Measurements from ENCODE around the gene FOXD2. TPM values are rescaled to one million over a fixed set of nuclear protein-coding genes. Genes with fewer than 3 reads are reported as not detected.
"Not testable (repeated sequence)": the region's sequence is repeated elsewhere in the genome, so short reads cannot be mapped to it uniquely, and the experiment has no call there.

The FOXD2 gene
- total RNA-seq, 1 experiment from 2014 or later, result 0.07 TPM

DNA sequence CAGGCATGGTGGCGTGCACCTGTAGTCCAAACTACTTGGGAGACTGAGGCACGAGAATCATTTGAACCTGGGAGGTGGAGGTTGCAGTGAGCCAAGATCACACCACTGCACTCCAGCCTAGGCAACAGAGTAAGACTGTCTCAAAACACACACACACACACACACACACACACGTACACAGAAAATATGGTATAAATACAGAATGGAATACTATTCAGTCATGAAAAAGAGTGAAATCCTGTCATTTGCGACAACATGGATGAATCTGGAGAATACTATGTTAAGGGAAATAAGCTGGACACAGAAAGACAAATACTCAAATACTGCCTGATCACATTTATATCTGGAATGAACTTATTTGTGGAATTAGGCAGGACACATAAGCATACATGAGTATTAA lies 18.4 kb downstream of the FOXD2 start:
- Histone ChIP-seq H3K4me1 (ENCODE audit: low read length) (no peaks in the 10 kb centered on the region), H3K9ac (ENCODE audit: low read length) (no peak overlapping the region), H3K9me2 (replicated peaks; ENCODE audit: insufficient read depth, low read length) (no peaks in the 10 kb centered on the region), H4K20me1 (ENCODE audit: insufficient read depth, low read depth, low read length) (no peaks in the 10 kb centered on the region), H3K4me3 (ENCODE audit: low read length) (no peak overlapping the region), H2AFZ (ENCODE audit: low read length) (no peak overlapping the region), H3K79me2 (ENCODE audit: low read length) (no peaks in the 10 kb centered on the region), H3K4me2 (ENCODE audit: low read depth, low read length, poor library complexity, severe bottlenecking) (no peak overlapping the region), H3K9me3 (ENCODE audit: low read length) (no peaks in the 10 kb centered on the region), H3K36me3 (ENCODE audit: insufficient read depth, low read length) (no peaks in the 10 kb centered on the region), H3K27me3 (ENCODE audit: low read length) (no peaks in the 10 kb centered on the region), H3K27ac (ENCODE audit: low read length) (no peak overlapping the region)
- DNase-seq, result no peak

DNA sequence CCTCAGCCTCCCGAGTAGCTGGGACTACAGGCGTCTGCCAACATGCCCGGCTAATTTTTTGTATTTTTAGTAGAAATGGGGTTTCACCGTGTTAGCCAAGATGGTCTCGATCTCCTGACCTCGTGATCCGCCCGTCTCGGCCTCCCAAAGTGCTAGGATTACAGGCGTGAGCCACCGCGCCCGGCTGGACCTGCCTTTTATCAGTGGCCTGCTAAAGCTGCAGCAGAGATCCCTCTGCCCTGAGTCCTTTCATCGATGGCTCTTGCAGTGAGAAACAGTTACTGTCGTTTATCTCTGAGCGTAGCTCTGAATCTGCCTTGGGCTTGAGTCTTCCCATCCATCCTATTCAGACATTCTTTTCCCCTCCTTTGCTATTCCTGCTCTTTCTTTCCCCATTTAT lies 19.7 kb downstream of the FOXD2 start:
- not testable (repeated sequence) for DNase-seq; H3K9ac ChIP-seq (ENCODE audit: low read length); H4K20me1 ChIP-seq (ENCODE audit: insufficient read depth, low read depth, low read length); H3K4me2 ChIP-seq (ENCODE audit: low read depth, low read length, poor library complexity, severe bottlenecking); H3K4me3 ChIP-seq (ENCODE audit: low read length); H3K36me3 ChIP-seq (ENCODE audit: insufficient read depth, low read length); H3K27ac ChIP-seq (ENCODE audit: low read length); H2AFZ ChIP-seq (ENCODE audit: low read length); H3K79me2 ChIP-seq (ENCODE audit: low read length); H3K27me3 ChIP-seq (ENCODE audit: low read length); H3K9me2 ChIP-seq (replicated peaks; ENCODE audit: insufficient read depth, low read length); H3K9me3 ChIP-seq (ENCODE audit: low read length); H3K4me1 ChIP-seq (ENCODE audit: low read length)

DNA sequence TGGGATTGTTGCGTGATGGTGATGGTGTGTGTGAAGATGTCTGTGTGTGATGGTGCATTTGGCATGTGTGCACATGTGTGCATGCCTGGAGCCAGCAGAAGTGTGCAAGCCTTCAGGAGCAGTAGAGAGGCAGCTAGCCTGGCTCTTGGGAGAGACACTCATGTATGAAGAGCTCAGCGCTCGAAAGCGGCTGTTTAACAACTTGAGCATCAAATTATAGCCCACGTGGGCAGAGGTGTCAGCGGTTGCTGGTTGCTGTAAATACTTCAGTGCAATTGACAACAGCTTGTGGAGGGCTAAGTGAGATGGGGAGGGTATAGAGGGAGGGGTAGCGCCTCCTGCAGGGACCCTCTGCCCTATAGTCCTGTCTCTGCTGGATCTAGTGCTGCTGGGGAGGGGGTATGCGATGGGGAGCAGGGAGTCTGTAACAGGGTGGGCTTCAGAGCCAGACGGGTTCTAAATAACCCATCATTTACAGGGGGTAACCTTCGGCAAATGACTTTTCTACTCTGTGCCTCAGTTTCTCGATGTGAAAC lies 21.5 kb downstream of the FOXD2 start:
- H3K27me3 ChIP-seq (ENCODE audit: low read length), result no peaks in the 10 kb centered on the region
- H2AFZ ChIP-seq (ENCODE audit: low read length), result no peak overlapping the region
- H3K4me3 ChIP-seq (ENCODE audit: low read length), result no peak overlapping the region
- H3K27ac ChIP-seq (ENCODE audit: low read length), result no peak overlapping the region
- H3K9me2 ChIP-seq (replicated peaks; ENCODE audit: insufficient read depth, low read length), result no peaks in the 10 kb centered on the region
- H3K79me2 ChIP-seq (ENCODE audit: low read length), result no peaks in the 10 kb centered on the region
- no peak overlapping the region for H3K4me2 ChIP-seq (ENCODE audit: low read depth, low read length, poor library complexity, severe bottlenecking)
- no peaks in the 10 kb centered on the region for H4K20me1 ChIP-seq (ENCODE audit: insufficient read depth, low read depth, low read length)
- H3K9me3 ChIP-seq (ENCODE audit: low read length), result no peaks in the 10 kb centered on the region
- no peak overlapping the region for H3K9ac ChIP-seq (ENCODE audit: low read length)
- DNase-seq, result no peak
- H3K4me1 ChIP-seq (ENCODE audit: low read length), result no peaks in the 10 kb centered on the region
- no peaks in the 10 kb centered on the region for H3K36me3 ChIP-seq (ENCODE audit: insufficient read depth, low read length)

DNA sequence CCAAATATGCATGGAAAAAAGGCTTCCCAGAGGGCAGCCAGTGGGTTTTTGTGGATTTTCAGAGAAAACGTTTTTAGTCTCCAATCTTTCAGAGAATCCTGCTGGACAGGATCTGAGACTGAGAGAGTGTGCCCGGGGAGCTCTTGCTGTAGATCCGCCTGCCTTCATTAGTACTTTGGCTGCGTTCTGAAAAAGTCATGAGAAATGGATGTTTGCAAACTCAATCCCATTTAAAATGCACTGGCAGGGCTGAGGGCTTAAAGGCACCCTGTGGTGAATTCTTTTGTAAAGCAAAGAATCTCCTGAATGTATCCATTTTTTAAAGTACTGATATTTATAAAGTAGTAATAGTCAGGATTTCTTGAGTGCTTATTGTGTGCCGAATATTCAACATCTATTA lies 22.2 kb downstream of the FOXD2 start:
- Histone ChIP-seq H2AFZ (ENCODE audit: low read length) (no peak overlapping the region), H3K9ac (ENCODE audit: low read length) (no peak overlapping the region), H3K79me2 (ENCODE audit: low read length) (no peaks in the 10 kb centered on the region), H3K27me3 (ENCODE audit: low read length) (no peaks in the 10 kb centered on the region), H3K4me1 (ENCODE audit: low read length) (no peaks in the 10 kb centered on the region), H3K36me3 (ENCODE audit: insufficient read depth, low read length) (no peaks in the 10 kb centered on the region), H3K4me3 (ENCODE audit: low read length) (no peak overlapping the region), H3K9me2 (replicated peaks; ENCODE audit: insufficient read depth, low read length) (no peaks in the 10 kb centered on the region), H4K20me1 (ENCODE audit: insufficient read depth, low read depth, low read length) (no peaks in the 10 kb centered on the region), H3K4me2 (ENCODE audit: low read depth, low read length, poor library complexity, severe bottlenecking) (no peak overlapping the region), H3K27ac (ENCODE audit: low read length) (no peak overlapping the region), H3K9me3 (ENCODE audit: low read length) (no peaks in the 10 kb centered on the region)
- no peak for DNase-seq

DNA sequence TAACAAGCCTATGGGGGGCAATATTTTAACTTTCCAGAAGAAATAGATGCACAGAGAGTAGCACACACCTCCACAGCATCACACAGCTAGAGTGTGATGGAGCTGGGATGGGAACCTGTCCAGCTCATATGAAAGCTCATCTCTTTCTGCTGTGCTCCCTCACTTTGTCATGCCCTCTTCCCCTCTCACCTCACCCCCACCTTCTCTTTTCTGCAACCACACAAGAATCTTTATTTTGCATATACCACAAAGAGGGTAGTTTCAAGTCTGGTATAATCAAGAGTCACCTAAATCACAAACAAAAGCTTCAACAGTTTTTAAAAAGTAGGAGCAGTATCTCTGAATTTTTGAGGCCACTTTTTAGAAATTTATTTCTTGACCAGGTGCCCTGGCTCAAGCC lies 22.6 kb downstream of the FOXD2 start:
- H3K9me2 ChIP-seq (replicated peaks; ENCODE audit: insufficient read depth, low read length), result no peaks in the 10 kb centered on the region
- H3K36me3 ChIP-seq (ENCODE audit: insufficient read depth, low read length), result no peaks in the 10 kb centered on the region

DNA sequence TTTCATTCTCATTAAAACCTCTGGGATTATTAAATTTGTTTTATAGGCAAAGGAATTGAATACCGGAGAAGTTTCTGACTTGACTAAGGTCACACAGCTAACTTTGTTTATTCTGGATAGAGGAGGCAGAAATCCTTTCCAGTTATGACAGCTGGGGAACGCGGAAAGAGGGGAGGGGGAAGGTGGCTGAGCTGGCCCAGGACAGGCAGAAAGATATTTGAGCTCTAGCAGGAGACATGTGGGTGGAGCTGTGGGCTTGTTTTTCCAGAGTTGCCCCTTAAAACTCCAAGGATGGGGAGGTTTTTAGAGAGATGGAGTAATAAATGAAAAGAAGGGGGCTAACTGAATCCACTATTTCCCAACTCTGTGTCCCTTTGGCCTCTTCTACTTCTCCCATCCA lies 27.8 kb downstream of the FOXD2 start:
- no peaks in the 10 kb centered on the region for H3K4me1 ChIP-seq (ENCODE audit: low read length)
- no peak overlapping the region for H3K4me2 ChIP-seq (ENCODE audit: low read depth, low read length, poor library complexity, severe bottlenecking)
- H3K4me3 ChIP-seq (ENCODE audit: low read length), result no peak overlapping the region
- DNase-seq, result no peak
- H3K9me2 ChIP-seq (replicated peaks; ENCODE audit: insufficient read depth, low read length), result no peaks in the 10 kb centered on the region
- H4K20me1 ChIP-seq (ENCODE audit: insufficient read depth, low read depth, low read length), result no peaks in the 10 kb centered on the region
- H3K79me2 ChIP-seq (ENCODE audit: low read length), result no peaks in the 10 kb centered on the region
- H3K36me3 ChIP-seq (ENCODE audit: insufficient read depth, low read length), result no peaks in the 10 kb centered on the region
- no peak overlapping the region for H3K27ac ChIP-seq (ENCODE audit: low read length)
- H2AFZ ChIP-seq (ENCODE audit: low read length), result no peak overlapping the region
- no peaks in the 10 kb centered on the region for H3K27me3 ChIP-seq (ENCODE audit: low read length)
- H3K9me3 ChIP-seq (ENCODE audit: low read length), result no peaks in the 10 kb centered on the region
- H3K9ac ChIP-seq (ENCODE audit: low read length), result no peak overlapping the region

More for the DNA sequence above, 22.6 kb downstream of the FOXD2 start:
- Histone ChIP-seq H3K9me3 (ENCODE audit: low read length) (no peaks in the 10 kb centered on the region), H3K4me2 (ENCODE audit: low read depth, low read length, poor library complexity, severe bottlenecking) (no peak overlapping the region), H3K27me3 (ENCODE audit: low read length) (no peaks in the 10 kb centered on the region), H3K27ac (ENCODE audit: low read length) (no peak overlapping the region), H4K20me1 (ENCODE audit: insufficient read depth, low read depth, low read length) (no peaks in the 10 kb centered on the region), H3K4me3 (ENCODE audit: low read length) (no peak overlapping the region), H3K9ac (ENCODE audit: low read length) (no peak overlapping the region), H3K4me1 (ENCODE audit: low read length) (no peaks in the 10 kb centered on the region), H2AFZ (ENCODE audit: low read length) (no peak overlapping the region), H3K79me2 (ENCODE audit: low read length) (no peaks in the 10 kb centered on the region)
- no peak for DNase-seq

DNA sequence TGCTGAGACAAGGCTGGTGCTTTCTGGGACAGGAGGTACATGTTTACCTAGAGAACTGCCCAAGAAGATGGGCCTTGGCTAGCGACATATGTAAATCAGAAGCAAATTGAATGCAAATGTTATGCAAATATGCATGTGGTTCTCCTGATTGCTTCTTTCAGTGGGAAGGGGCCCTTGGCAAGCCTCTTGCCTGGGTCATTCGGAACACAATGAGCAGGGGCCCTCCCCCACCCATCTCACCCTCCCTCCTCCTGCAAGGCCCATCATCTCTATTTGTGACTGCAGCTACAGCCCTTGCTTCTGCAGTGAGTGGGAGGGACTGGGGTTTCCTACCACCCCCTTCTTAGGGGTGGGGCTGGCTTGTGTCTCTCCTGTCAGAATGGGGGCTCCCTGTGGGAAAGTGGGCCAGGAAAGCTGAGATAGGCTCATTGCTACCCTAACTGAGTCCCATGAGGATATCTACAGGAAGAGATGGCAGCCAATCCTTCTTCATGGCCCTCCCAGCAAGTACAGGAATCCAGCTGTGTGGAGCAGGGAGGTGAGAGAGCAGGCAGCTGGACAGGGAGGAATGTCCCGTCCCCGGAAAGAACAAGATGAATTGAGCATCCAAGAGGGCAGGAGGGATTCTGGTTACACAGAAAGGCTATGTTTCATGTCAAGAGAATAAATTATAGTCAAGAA lies 31.0 kb downstream of the FOXD2 start:
- Histone ChIP-seq H3K9me3 (ENCODE audit: low read length) (no peaks in the 10 kb centered on the region), H3K4me3 (ENCODE audit: low read length) (no peak overlapping the region), H3K27me3 (ENCODE audit: low read length) (no peaks in the 10 kb centered on the region), H3K36me3 (ENCODE audit: insufficient read depth, low read length) (no peaks in the 10 kb centered on the region), H3K79me2 (ENCODE audit: low read length) (no peaks in the 10 kb centered on the region), H3K4me1 (ENCODE audit: low read length) (no peaks in the 10 kb centered on the region), H3K4me2 (ENCODE audit: low read depth, low read length, poor library complexity, severe bottlenecking) (no peak overlapping the region), H4K20me1 (ENCODE audit: insufficient read depth, low read depth, low read length) (no peaks in the 10 kb centered on the region), H3K27ac (ENCODE audit: low read length) (no peak overlapping the region), H3K9me2 (replicated peaks; ENCODE audit: insufficient read depth, low read length) (no peaks in the 10 kb centered on the region), H3K9ac (ENCODE audit: low read length) (no peak overlapping the region), H2AFZ (ENCODE audit: low read length) (no peak overlapping the region)
- no peak for DNase-seq

DNA sequence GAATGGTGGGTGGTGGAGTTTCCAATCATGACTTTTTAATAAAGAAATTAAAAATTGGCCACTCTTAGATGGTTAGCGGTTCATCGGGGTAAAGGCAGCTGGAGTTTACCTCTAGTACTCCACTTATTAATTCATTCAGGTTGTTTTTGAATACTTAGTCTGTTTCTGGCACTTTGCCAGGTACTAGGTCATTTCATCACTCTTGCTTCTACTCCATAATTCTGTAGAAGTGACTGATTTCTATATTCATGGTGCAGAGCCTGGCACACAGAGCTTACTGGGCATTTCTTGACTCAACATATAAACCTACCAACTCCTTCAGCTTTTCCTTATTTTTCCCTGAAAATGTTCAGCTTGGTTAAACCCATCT lies 31.5 kb downstream of the FOXD2 start:
- no peaks in the 10 kb centered on the region for H3K79me2 ChIP-seq (ENCODE audit: low read length)
- no peaks in the 10 kb centered on the region for H4K20me1 ChIP-seq (ENCODE audit: insufficient read depth, low read depth, low read length)
- no peak for DNase-seq
- no peak overlapping the region for H3K27ac ChIP-seq (ENCODE audit: low read length)
- no peaks in the 10 kb centered on the region for H3K9me2 ChIP-seq (replicated peaks; ENCODE audit: insufficient read depth, low read length)
- no peak overlapping the region for H3K9ac ChIP-seq (ENCODE audit: low read length)
- H3K4me2 ChIP-seq (ENCODE audit: low read depth, low read length, poor library complexity, severe bottlenecking), result no peak overlapping the region
- H3K36me3 ChIP-seq (ENCODE audit: insufficient read depth, low read length), result no peaks in the 10 kb centered on the region
- no peaks in the 10 kb centered on the region for H3K4me1 ChIP-seq (ENCODE audit: low read length)
- H2AFZ ChIP-seq (ENCODE audit: low read length), result no peak overlapping the region
- H3K4me3 ChIP-seq (ENCODE audit: low read length), result no peak overlapping the region
- no peaks in the 10 kb centered on the region for H3K27me3 ChIP-seq (ENCODE audit: low read length)
- H3K9me3 ChIP-seq (ENCODE audit: low read length), result no peaks in the 10 kb centered on the region

All from Karpas-422 (cell line).